ENCODE data around the gene PLAAT2. TPM values are rescaled to one million over a fixed set of nuclear protein-coding genes. Genes with fewer than 3 reads are reported as not detected.

PLAAT2 gene
- total RNA-seq, 4 donors from 2014 or later, result not detected

GRCh38 chr11:63520606-63521170, 42.5 kb downstream of the PLAAT2 start:
- DNase-seq, result no peak
- H3K36me3 ChIP-seq, result no peaks in the 10 kb centered on the region
- H3K27me3 ChIP-seq, result no peaks in the 10 kb centered on the region
- no peak overlapping the region for H3K27ac ChIP-seq
- TF ChIP-seq POLR2A (IDR thresholded peaks at IDR 0.05), result no peak
- TF ChIP-seq CTCF (IDR thresholded peaks at IDR 0.05), result no peak
- no peak overlapping the region for H3K4me3 ChIP-seq
- H3K9me3 ChIP-seq, result peaks cover 0 to 3% of the 10 kb centered on the region in 2 donors
- no peaks in the 10 kb centered on the region for H3K4me1 ChIP-seq
- intact Hi-C loops (cut with DNase I; ENCODE audit: low total_unique reads), result no loop called here

- H3K9me3 ChIP-seq, result peaks cover 0 to 3% of the 10 kb centered on the region in 2 donors
- H3K4me3 ChIP-seq, result no peak overlapping the region
- H3K36me3 ChIP-seq, result no peaks in the 10 kb centered on the region
- no peak overlapping the region for H3K27ac ChIP-seq
- DNase-seq, result no peak
- no peak for TF ChIP-seq POLR2A (IDR thresholded peaks at IDR 0.05)
- no peak for TF ChIP-seq CTCF (IDR thresholded peaks at IDR 0.05)
- H3K27me3 ChIP-seq, result no peaks in the 10 kb centered on the region
- H3K4me1 ChIP-seq, result no peaks in the 10 kb centered on the region
- intact Hi-C loops (cut with DNase I; ENCODE audit: low total_unique reads), result no loop called here
These were observed 44.6 kb downstream of the PLAAT2 start for GRCh38 chr11:63518548-63518947.

GRCh38 chr11:63517156-63517555, 46.0 kb downstream of the PLAAT2 start:
- intact Hi-C loops (cut with DNase I; ENCODE audit: low total_unique reads), result no loop called here
- Histone ChIP-seq H3K4me1 (no peaks in the 10 kb centered on the region), H3K27ac (no peak overlapping the region), H3K36me3 (no peaks in the 10 kb centered on the region), H3K4me3 (no peak overlapping the region), H3K27me3 (no peaks in the 10 kb centered on the region), H3K9me3 (no peaks in the 10 kb centered on the region)
- DNase-seq, result no peak
- TF ChIP-seq POLR2A (IDR thresholded peaks at IDR 0.05), result no peak
- TF ChIP-seq CTCF (IDR thresholded peaks at IDR 0.05), result no peak

- no peak for TF ChIP-seq POLR2A (IDR thresholded peaks at IDR 0.05)
- no peak for TF ChIP-seq CTCF (IDR thresholded peaks at IDR 0.05)
- Histone ChIP-seq H3K4me1 (no peaks in the 10 kb centered on the region), H3K4me3 (no peak overlapping the region), H3K27me3 (no peaks in the 10 kb centered on the region), H3K27ac (no peak overlapping the region), H3K36me3 (no peaks in the 10 kb centered on the region), H3K9me3 (no peaks in the 10 kb centered on the region)
- intact Hi-C loops (cut with DNase I; ENCODE audit: low total_unique reads), result no loop called here
- DNase-seq, result no peak
These were observed 47.1 kb downstream of the PLAAT2 start for GRCh38 chr11:63516109-63516508.

GRCh38 chr11:63512816-63513215, 50.4 kb downstream of the PLAAT2 start:
- Histone ChIP-seq H3K4me1 (no peaks in the 10 kb centered on the region), H3K9me3 (no peaks in the 10 kb centered on the region), H3K27ac (no peak overlapping the region), H3K36me3 (no peaks in the 10 kb centered on the region), H3K4me3 (no peak overlapping the region), H3K27me3 (no peaks in the 10 kb centered on the region)
- no peak for DNase-seq
- TF ChIP-seq POLR2A (IDR thresholded peaks at IDR 0.05) (no peak), CTCF (IDR thresholded peaks at IDR 0.05) (no peak)
- intact Hi-C loops (cut with DNase I; ENCODE audit: low total_unique reads), result no loop called here

All from uterus (tissue), 4 donors.